Measurements from ENCODE around the gene APRT.
"Not testable (repeated sequence)": the region's sequence is repeated elsewhere in the genome, so short reads cannot be mapped to it uniquely, and the experiment has no call there.

APRT gene

GRCh38 chr16:88824256-88825077, 12.7 kb upstream of the APRT start:
- peaks cover 3 to 5% of the 10 kb centered on the region in 2 donors for H3K36me3 ChIP-seq (ENCODE audit: control insufficient read depth in 2 of 2, insufficient read depth in 2 of 2, low read length in 2 of 2)
- H3K9ac ChIP-seq (ENCODE audit: low read depth in 1 of 2, low read length in 2 of 2), result no peak overlapping the region
- H3K9me3 ChIP-seq (ENCODE audit: control insufficient read depth in 2 of 2, low read length in 2 of 2), result no peaks in the 10 kb centered on the region
- H3K4me3 ChIP-seq (ENCODE audit: low read length in 2 of 2), result no peak overlapping the region
- peaks cover 0 to 7% of the 10 kb centered on the region in 2 donors for H3K4me1 ChIP-seq (ENCODE audit: control insufficient read depth in 2 of 2, insufficient read depth in 2 of 2, low read length in 2 of 2)
- H3K27ac ChIP-seq (ENCODE audit: low read depth in 2 of 2, low read length in 2 of 2), result no peak overlapping the region
- H3K27me3 ChIP-seq (ENCODE audit: control insufficient read depth in 2 of 2, insufficient read depth in 2 of 2, low read length in 2 of 2), result no peaks in the 10 kb centered on the region

- not testable (repeated sequence) for H3K27ac ChIP-seq (ENCODE audit: low read depth in 2 of 2, low read length in 2 of 2); H3K36me3 ChIP-seq (ENCODE audit: control insufficient read depth in 2 of 2, insufficient read depth in 2 of 2, low read length in 2 of 2); H3K4me1 ChIP-seq (ENCODE audit: control insufficient read depth in 2 of 2, insufficient read depth in 2 of 2, low read length in 2 of 2); H3K27me3 ChIP-seq (ENCODE audit: control insufficient read depth in 2 of 2, insufficient read depth in 2 of 2, low read length in 2 of 2); H3K9ac ChIP-seq (ENCODE audit: low read depth in 1 of 2, low read length in 2 of 2); H3K4me3 ChIP-seq (ENCODE audit: low read length in 2 of 2); H3K9me3 ChIP-seq (ENCODE audit: control insufficient read depth in 2 of 2, low read length in 2 of 2)
Measured at GRCh38 chr16:88823646-88824045, 11.9 kb upstream of the APRT start.

- no peak overlapping the region for H3K9ac ChIP-seq (ENCODE audit: low read depth in 1 of 2, low read length in 2 of 2)
- no peaks in the 10 kb centered on the region for H3K9me3 ChIP-seq (ENCODE audit: control insufficient read depth in 2 of 2, low read length in 2 of 2)
- H3K27me3 ChIP-seq (ENCODE audit: control insufficient read depth in 2 of 2, insufficient read depth in 2 of 2, low read length in 2 of 2), result no peaks in the 10 kb centered on the region
- H3K36me3 ChIP-seq (ENCODE audit: control insufficient read depth in 2 of 2, insufficient read depth in 2 of 2, low read length in 2 of 2), result peaks cover 2 to 3% of the 10 kb centered on the region in 2 donors
- peaks cover 0 to 7% of the 10 kb centered on the region in 2 donors for H3K4me1 ChIP-seq (ENCODE audit: control insufficient read depth in 2 of 2, insufficient read depth in 2 of 2, low read length in 2 of 2)
- H3K27ac ChIP-seq (ENCODE audit: low read depth in 2 of 2, low read length in 2 of 2), result no peak overlapping the region
- H3K4me3 ChIP-seq (ENCODE audit: low read length in 2 of 2), result no peak overlapping the region
Measured at GRCh38 chr16:88822281-88823040, 10.7 kb upstream of the APRT start.

GRCh38 chr16:88821168-88821850, 9.6 kb upstream of the APRT start:
- Histone ChIP-seq H3K27me3 (ENCODE audit: control insufficient read depth in 2 of 2, insufficient read depth in 2 of 2, low read length in 2 of 2) (no peaks in the 10 kb centered on the region), H3K27ac (ENCODE audit: low read depth in 2 of 2, low read length in 2 of 2) (no peak overlapping the region), H3K4me1 (ENCODE audit: control insufficient read depth in 2 of 2, insufficient read depth in 2 of 2, low read length in 2 of 2) (peaks cover 0 to under 1% of the 10 kb centered on the region in 2 donors), H3K9ac (ENCODE audit: low read depth in 1 of 2, low read length in 2 of 2) (no peak overlapping the region), H3K4me3 (ENCODE audit: low read length in 2 of 2) (no peak overlapping the region), H3K9me3 (ENCODE audit: control insufficient read depth in 2 of 2, low read length in 2 of 2) (no peaks in the 10 kb centered on the region), H3K36me3 (ENCODE audit: control insufficient read depth in 2 of 2, insufficient read depth in 2 of 2, low read length in 2 of 2) (peaks cover 2 to 3% of the 10 kb centered on the region in 2 donors)

- H3K9me3 ChIP-seq (ENCODE audit: control insufficient read depth in 2 of 2, low read length in 2 of 2), result no peaks in the 10 kb centered on the region
- no peaks in the 10 kb centered on the region for H3K27me3 ChIP-seq (ENCODE audit: control insufficient read depth in 2 of 2, insufficient read depth in 2 of 2, low read length in 2 of 2)
- H3K4me3 ChIP-seq (ENCODE audit: low read length in 2 of 2), result no peak overlapping the region
- no peak overlapping the region for H3K9ac ChIP-seq (ENCODE audit: low read depth in 1 of 2, low read length in 2 of 2)
- no peak overlapping the region for H3K27ac ChIP-seq (ENCODE audit: low read depth in 2 of 2, low read length in 2 of 2)
- peaks cover 2 to 3% of the 10 kb centered on the region in 2 donors for H3K36me3 ChIP-seq (ENCODE audit: control insufficient read depth in 2 of 2, insufficient read depth in 2 of 2, low read length in 2 of 2)
- no peaks in the 10 kb centered on the region for H3K4me1 ChIP-seq (ENCODE audit: control insufficient read depth in 2 of 2, insufficient read depth in 2 of 2, low read length in 2 of 2)
Measured at GRCh38 chr16:88820385-88821025, 8.8 kb upstream of the APRT start.

- Histone ChIP-seq H3K9me3 (ENCODE audit: control insufficient read depth in 2 of 2, low read length in 2 of 2) (no peaks in the 10 kb centered on the region), H3K4me1 (ENCODE audit: control insufficient read depth in 2 of 2, insufficient read depth in 2 of 2, low read length in 2 of 2) (no peaks in the 10 kb centered on the region), H3K9ac (ENCODE audit: low read depth in 1 of 2, low read length in 2 of 2) (no peak overlapping the region), H3K27me3 (ENCODE audit: control insufficient read depth in 2 of 2, insufficient read depth in 2 of 2, low read length in 2 of 2) (no peaks in the 10 kb centered on the region), H3K4me3 (ENCODE audit: low read length in 2 of 2) (no peak overlapping the region), H3K27ac (ENCODE audit: low read depth in 2 of 2, low read length in 2 of 2) (no peak overlapping the region), H3K36me3 (ENCODE audit: control insufficient read depth in 2 of 2, insufficient read depth in 2 of 2, low read length in 2 of 2) (peaks cover 2 to 3% of the 10 kb centered on the region in 2 donors)
Measured at GRCh38 chr16:88819126-88819525, 7.4 kb upstream of the APRT start.

GRCh38 chr16:88818575-88818874, 6.8 kb upstream of the APRT start:
- H3K27me3 ChIP-seq (ENCODE audit: control insufficient read depth in 2 of 2, insufficient read depth in 2 of 2, low read length in 2 of 2), result no peaks in the 10 kb centered on the region
- H3K4me3 ChIP-seq (ENCODE audit: low read length in 2 of 2), result no peak overlapping the region
- no peaks in the 10 kb centered on the region for H3K9me3 ChIP-seq (ENCODE audit: control insufficient read depth in 2 of 2, low read length in 2 of 2)
- H3K27ac ChIP-seq (ENCODE audit: low read depth in 2 of 2, low read length in 2 of 2), result no peak overlapping the region
- peaks cover 2 to 3% of the 10 kb centered on the region in 2 donors for H3K36me3 ChIP-seq (ENCODE audit: control insufficient read depth in 2 of 2, insufficient read depth in 2 of 2, low read length in 2 of 2)
- H3K4me1 ChIP-seq (ENCODE audit: control insufficient read depth in 2 of 2, insufficient read depth in 2 of 2, low read length in 2 of 2), result no peaks in the 10 kb centered on the region
- H3K9ac ChIP-seq (ENCODE audit: low read depth in 1 of 2, low read length in 2 of 2), result no peak overlapping the region

GRCh38 chr16:88817785-88818574, 6.3 kb upstream of the APRT start:
- peaks cover under 1 to 3% of the 10 kb centered on the region in 2 donors for H3K4me1 ChIP-seq (ENCODE audit: control insufficient read depth in 2 of 2, insufficient read depth in 2 of 2, low read length in 2 of 2)
- H3K9ac ChIP-seq (ENCODE audit: low read depth in 1 of 2, low read length in 2 of 2), result no peak overlapping the region
- H3K27ac ChIP-seq (ENCODE audit: low read depth in 2 of 2, low read length in 2 of 2), result no peak overlapping the region
- H3K4me3 ChIP-seq (ENCODE audit: low read length in 2 of 2), result no peak overlapping the region
- H3K27me3 ChIP-seq (ENCODE audit: control insufficient read depth in 2 of 2, insufficient read depth in 2 of 2, low read length in 2 of 2), result no peaks in the 10 kb centered on the region
- H3K36me3 ChIP-seq (ENCODE audit: control insufficient read depth in 2 of 2, insufficient read depth in 2 of 2, low read length in 2 of 2), result peaks cover 2 to 3% of the 10 kb centered on the region in 2 donors
- no peaks in the 10 kb centered on the region for H3K9me3 ChIP-seq (ENCODE audit: control insufficient read depth in 2 of 2, low read length in 2 of 2)

GRCh38 chr16:88816736-88817535, 5.2 kb upstream of the APRT start:
- Histone ChIP-seq H3K27ac (ENCODE audit: low read depth in 2 of 2, low read length in 2 of 2) (no peak overlapping the region), H3K4me3 (ENCODE audit: low read length in 2 of 2) (no peak overlapping the region), H3K9me3 (ENCODE audit: control insufficient read depth in 2 of 2, low read length in 2 of 2) (no peaks in the 10 kb centered on the region), H3K36me3 (ENCODE audit: control insufficient read depth in 2 of 2, insufficient read depth in 2 of 2, low read length in 2 of 2) (peaks cover 0 to under 1% of the 10 kb centered on the region in 2 donors), H3K9ac (ENCODE audit: low read depth in 1 of 2, low read length in 2 of 2) (no peak overlapping the region), H3K4me1 (ENCODE audit: control insufficient read depth in 2 of 2, insufficient read depth in 2 of 2, low read length in 2 of 2) (peaks cover 10% of the 10 kb centered on the region in 2 donors), H3K27me3 (ENCODE audit: control insufficient read depth in 2 of 2, insufficient read depth in 2 of 2, low read length in 2 of 2) (no peaks in the 10 kb centered on the region)

Measured in mucosa of rectum (tissue), 2 donors.